Mammary epithelial cell (primary cell): ENCODE results near the gene SYT14.

ENCODE experiments used
- EZH2 ChIP-seq: IDR thresholded peaks from 2 replicates; pipeline ENCODE4 v1.6.1; 2012; ENCODE audit warnings: low read length, inconsistent platforms, borderline replicate concordance
- TF ChIP-seq, protein P1 (sequence below), 2 donors: IDR thresholded peaks in 1 of 2; conservative IDR thresholded peaks in 1 of 2; 2 replicates each; pipeline ENCODE4 v1.5.1; 2011 to 2012; ENCODE audit warnings: inconsistent platforms in 2 of 2, low read length in 2 of 2, mild to moderate bottlenecking in 2 of 2, control low read depth in 1 of 2, low read depth in 1 of 2; ENCODE audit not compliant: insufficient read depth in 1 of 2; ENCODE audit errors: extremely low read depth in 1 of 2

DNA sequence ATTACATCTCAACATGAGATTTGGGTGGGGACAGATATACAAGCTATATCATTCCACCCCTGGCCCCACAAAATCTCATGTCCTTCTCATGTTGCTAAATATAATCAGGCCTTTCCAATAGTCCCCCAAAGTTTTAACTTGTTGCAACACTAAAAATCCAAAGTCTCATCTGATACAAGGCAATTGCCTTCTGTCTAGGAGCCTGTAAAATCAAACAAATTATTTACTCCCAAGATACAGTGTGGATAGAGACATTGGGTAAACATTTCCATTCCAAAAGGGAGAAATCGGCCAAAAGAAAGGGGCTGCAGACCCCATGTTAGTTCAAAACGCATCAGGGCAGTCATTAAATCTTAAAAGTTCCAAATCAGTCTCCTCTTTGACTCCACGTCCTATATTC, 47.0 kb downstream of the SYT14 start:
- TF ChIP-seq, protein P1, sequence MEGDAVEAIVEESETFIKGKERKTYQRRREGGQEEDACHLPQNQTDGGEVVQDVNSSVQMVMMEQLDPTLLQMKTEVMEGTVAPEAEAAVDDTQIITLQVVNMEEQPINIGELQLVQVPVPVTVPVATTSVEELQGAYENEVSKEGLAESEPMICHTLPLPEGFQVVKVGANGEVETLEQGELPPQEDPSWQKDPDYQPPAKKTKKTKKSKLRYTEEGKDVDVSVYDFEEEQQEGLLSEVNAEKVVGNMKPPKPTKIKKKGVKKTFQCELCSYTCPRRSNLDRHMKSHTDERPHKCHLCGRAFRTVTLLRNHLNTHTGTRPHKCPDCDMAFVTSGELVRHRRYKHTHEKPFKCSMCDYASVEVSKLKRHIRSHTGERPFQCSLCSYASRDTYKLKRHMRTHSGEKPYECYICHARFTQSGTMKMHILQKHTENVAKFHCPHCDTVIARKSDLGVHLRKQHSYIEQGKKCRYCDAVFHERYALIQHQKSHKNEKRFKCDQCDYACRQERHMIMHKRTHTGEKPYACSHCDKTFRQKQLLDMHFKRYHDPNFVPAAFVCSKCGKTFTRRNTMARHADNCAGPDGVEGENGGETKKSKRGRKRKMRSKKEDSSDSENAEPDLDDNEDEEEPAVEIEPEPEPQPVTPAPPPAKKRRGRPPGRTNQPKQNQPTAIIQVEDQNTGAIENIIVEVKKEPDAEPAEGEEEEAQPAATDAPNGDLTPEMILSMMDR (conservative IDR thresholded peaks at IDR 0.05 in 1 of 2, IDR thresholded peaks at IDR 0.05 in 1 of 2; ENCODE audit: extremely low read depth in 1 of 2, insufficient read depth in 1 of 2, low read depth in 1 of 2, low read length in 2 of 2): no peak
- no peak for TF ChIP-seq EZH2
